DLD1 (cell line): Measurements from ENCODE around the gene PLAU.
"Not testable (repeated sequence)": the region's sequence is repeated elsewhere in the genome, so short reads cannot be mapped to it uniquely, and the experiment has no call there.

ENCODE experiments used
- in situ Hi-C: cut with HindIII; loops from 2 replicates; pipeline ENCODE4 v1.10.0; 2017; ENCODE audit warnings: low sequenced_read_pairs

Gene PLAU

GRCh38 chr10:73917566-73918305 lies 6.8 kb downstream of the PLAU start:
- in situ Hi-C loops = no loop called here

- in situ Hi-C loops = not testable (repeated sequence)
Observed at GRCh38 chr10:73919481-73919880, 8.5 kb downstream of the PLAU start.

GRCh38 chr10:73920089-73920488 lies 9.2 kb downstream of the PLAU start:
- in situ Hi-C loops = no loop called here

- in situ Hi-C loops = no loop called here
Observed at GRCh38 chr10:73922007-73922863, 11.3 kb downstream of the PLAU start.

- in situ Hi-C loops = no loop called here
Observed at GRCh38 chr10:73922864-73923133, 11.9 kb downstream of the PLAU start.

GRCh38 chr10:73923935-73924598 lies 13.1 kb downstream of the PLAU start:
- in situ Hi-C loops = no loop called here

- in situ Hi-C loops = no loop called here
Observed at GRCh38 chr10:73924935-73925334, 14.0 kb downstream of the PLAU start.

- in situ Hi-C loops = no loop called here
Observed at GRCh38 chr10:73925539-73925938, 14.6 kb downstream of the PLAU start.

- in situ Hi-C loops = no loop called here
Observed at GRCh38 chr10:73926152-73926764, 15.3 kb downstream of the PLAU start.

GRCh38 chr10:73930630-73931327 lies 19.8 kb downstream of the PLAU start:
- in situ Hi-C loops = not testable (repeated sequence)

GRCh38 chr10:73931767-73932619 lies 21.1 kb downstream of the PLAU start:
- in situ Hi-C loops = no loop called here

GRCh38 chr10:73932620-73933112 lies 21.7 kb downstream of the PLAU start:
- in situ Hi-C loops = no loop called here

GRCh38 chr10:73934074-73934473 lies 23.1 kb downstream of the PLAU start:
- in situ Hi-C loops = no loop called here

GRCh38 chr10:73935895-73936294 lies 25.0 kb downstream of the PLAU start:
- in situ Hi-C loops = no loop called here

- in situ Hi-C loops = no loop called here
Observed at GRCh38 chr10:73937333-73938043, 26.6 kb downstream of the PLAU start.

- in situ Hi-C loops = no loop called here
Observed at GRCh38 chr10:73940634-73941221, 29.8 kb downstream of the PLAU start.

- in situ Hi-C loops = no loop called here
Observed at GRCh38 chr10:73941300-73941699, 30.4 kb downstream of the PLAU start.

- in situ Hi-C loops = no loop called here
Observed at GRCh38 chr10:73944356-73945100, 33.6 kb downstream of the PLAU start.
